H1 (cell line): ENCODE results near the gene RSPH9. TPM values are rescaled to one million over a fixed set of nuclear protein-coding genes. Genes with fewer than 3 reads are reported as not detected.

Source experiments
- ATF3 ChIP-seq: IDR thresholded peaks from 2 replicates; pipeline ENCODE4 v1.6.1; 2011; ENCODE audit warnings: low read depth, mild to moderate bottlenecking, low read length; ENCODE audit not compliant: insufficient read depth
- BACH1 ChIP-seq: IDR thresholded peaks from 2 replicates; pipeline ENCODE4 v1.6.1; 2012; ENCODE audit warnings: low read length, improper control_type of control experiment
- BCL11A ChIP-seq, 2 experiments: IDR thresholded peaks; one replicate each; pipeline ENCODE4 v1.6.1; 2011; ENCODE audit warnings: low read depth in 2 of 2, low read length in 2 of 2, mild to moderate bottlenecking in 2 of 2
- BRCA1 ChIP-seq: IDR thresholded peaks from 2 replicates; pipeline ENCODE4 v1.6.1; 2012; ENCODE audit warnings: low read depth, low read length, improper control_type of control experiment
- CHD1 ChIP-seq: IDR thresholded peaks from 2 replicates; pipeline ENCODE4 v1.6.1; 2012; ENCODE audit warnings: low read depth, low read length, improper control_type of control experiment
- CTCF ChIP-seq, 3 experiments: IDR thresholded peaks; 1 replicate in 2 of 3; 2 replicates in 1 of 3; pipeline versions ENCODE4 v1.5.1 to v1.6.1; 2011; ENCODE audit warnings: low read length in 3 of 3, mild to moderate bottlenecking in 3 of 3, inconsistent platforms in 2 of 3, low read depth in 1 of 3, moderate library complexity in 1 of 3; ENCODE audit not compliant: insufficient read depth in 1 of 3; ENCODE audit errors: control extremely low read depth in 1 of 3
- EGR1 ChIP-seq: IDR thresholded peaks from 2 replicates; pipeline ENCODE4 v1.6.1; 2011; ENCODE audit warnings: low read depth, low read length, borderline replicate concordance
- GABPA ChIP-seq: IDR thresholded peaks from 2 replicates; pipeline ENCODE4 v1.6.1; 2011; ENCODE audit warnings: mild to moderate bottlenecking, low read length, moderate library complexity, borderline replicate concordance; ENCODE audit not compliant: insufficient read depth
- JUND ChIP-seq: IDR thresholded peaks from 2 replicates; pipeline ENCODE4 v1.6.1; 2011; ENCODE audit warnings: mild to moderate bottlenecking, improper control_type of control experiment, low read length
- KDM5A ChIP-seq: fragments of 200-600 bp; IDR thresholded peaks from 2 replicates; pipeline ENCODE4 v1.7.1; 2012; ENCODE audit warnings: mild to moderate bottlenecking, low read length, inconsistent platforms, mixed read lengths
- MAFK ChIP-seq: IDR thresholded peaks from 2 replicates; pipeline ENCODE4 v1.6.1; 2012; ENCODE audit warnings: low read depth, mild to moderate bottlenecking, improper control_type of control experiment, low read length
- MAX ChIP-seq: IDR thresholded peaks from 2 replicates; pipeline ENCODE4 v1.6.1; 2012; ENCODE audit warnings: inconsistent platforms
- PHF8 ChIP-seq: fragments of 200-600 bp; sonication (generic); conservative IDR thresholded peaks from 2 replicates; pipeline ENCODE4 v1.7.1; 2012; ENCODE audit warnings: low read depth, mild to moderate bottlenecking, inconsistent platforms, low read length, moderate library complexity
- POLR2A ChIP-seq, 2 experiments: IDR thresholded peaks; 1 replicate in 1 of 2; 2 replicates in 1 of 2; pipeline ENCODE4 v1.6.1; 2011; ENCODE audit warnings: low read depth in 2 of 2, low read length in 2 of 2, mild to moderate bottlenecking in 2 of 2; ENCODE audit errors: control extremely low read depth in 1 of 2
- POU5F1 ChIP-seq: IDR thresholded peaks from 2 replicates; pipeline ENCODE4 v1.6.1; 2011; ENCODE audit warnings: low read depth, mild to moderate bottlenecking, low read length, moderate library complexity
- RAD21 ChIP-seq, 2 experiments: IDR thresholded peaks in 1 of 2; conservative IDR thresholded peaks in 1 of 2; 2 replicates each; pipeline ENCODE4 v1.6.1; 2011; ENCODE audit warnings: low read depth in 2 of 2, low read length in 2 of 2, improper control_type of control experiment in 1 of 2, inconsistent platforms in 1 of 2, mild to moderate bottlenecking in 1 of 2, moderate library complexity in 1 of 2
- RNF2 ChIP-seq: fragments of 200-900, 300-1000 bp; sonication (generic); IDR thresholded peaks from 2 replicates; pipeline ENCODE4 v1.7.1; 2016; ENCODE audit warnings: borderline replicate concordance, low read depth, mild to moderate bottlenecking, antibody characterized with exemption, low read length; ENCODE audit not compliant: poor library complexity, severe bottlenecking; ENCODE audit errors: missing control alignments
- SIX5 ChIP-seq: IDR thresholded peaks from 2 replicates; pipeline ENCODE4 v1.6.1; 2011; ENCODE audit warnings: mild to moderate bottlenecking, low read depth, low read length
- SP4 ChIP-seq: IDR thresholded peaks from 2 replicates; pipeline ENCODE4 v1.6.1; 2012; ENCODE audit warnings: low read length, inconsistent platforms
- ZNF274 ChIP-seq: IDR thresholded peaks from 2 replicates; pipeline ENCODE4 v1.7.0; 2012; ENCODE audit warnings: low read length, borderline replicate concordance; ENCODE audit errors: extremely low read depth
- polyA plus RNA-seq, 7 experiments: library from polyadenylated mRNA; depleted of rRNA in 3 of 7; stranded (reverse) in 5 of 7; unstranded in 2 of 7; fragments of >200 nt in 5 of 7; fragments of 200-250 nt in 2 of 7; gene quantifications; 1 replicate in 5 of 7; 2 replicates in 1 of 7; 4 replicates in 1 of 7; pipeline versions ENCODE4 v1.2.1 to v1.2.3, GENCODE V29; 2011 to 2013; ENCODE audit warnings: missing spikeins in 2 of 7, mixed read lengths in 2 of 7
- total RNA-seq: library from RNA; stranded (reverse); fragmentation: NEBNext Ultra II Directional; extraction: Animal tissue kit (Norgen Biotek cat#: 25700); gene quantifications from 2 replicates; pipeline ENCODE4 v1.2.1, GENCODE V29; 2021

RSPH9 gene
- total and polyA plus RNA-seq, 2 of the 8 experiments (the other 6 are each of a cell fraction or from before 2014, with no cell fraction given): 0.15 to 0.23 TPM

GRCh38 chr6:43635387-43636307 lies 9.2 kb upstream of the RSPH9 start, which contains the start of gene MAD2L1BP (continued):
- TF ChIP-seq BCL11A (IDR thresholded peaks at IDR 0.05; ENCODE audit: low read depth in 2 of 2, low read length in 2 of 2) (no peak), SP4 (no peak), KDM5A (peak; percentile 57), CTCF (IDR thresholded peaks at IDR 0.05; ENCODE audit: control extremely low read depth in 1 of 3, insufficient read depth in 1 of 3, low read depth in 1 of 3, low read length in 3 of 3) (no peak; a peak in 1 of 4 replicates), BACH1 (no peak), SIX5 (no peak), PHF8 (peak; percentile 91), POLR2A (IDR thresholded peaks at IDR 0.05; ENCODE audit: control extremely low read depth in 1 of 2, low read depth in 2 of 2, low read length in 2 of 2) (peak; percentile 86 to 99), GABPA (no peak), JUND (no peak), EGR1 (no peak; the same call in 1 of the 2 replicates), BRCA1 (no peak), RAD21 (IDR thresholded peaks at IDR 0.05 in 1 of 2, conservative IDR thresholded peaks at IDR 0.05 in 1 of 2; ENCODE audit: low read depth in 2 of 2, low read length in 2 of 2) (no peak), MAFK (no peak), MAX (peak; percentile 12; the same call in 1 of the 2 replicates), ATF3 (no peak), RNF2 (no peak), ZNF274 (no peak), POU5F1 (no peak), CHD1 (no peak)
